PC-3 (cell line): ENCODE results near the gene REPS2. TPM values are rescaled to one million over a fixed set of nuclear protein-coding genes. Genes with fewer than 3 reads are reported as not detected.
A peak's percentile ranks its signal among the peaks of the same experiment; 100 is the strongest.

Source experiments
- ATAC-seq: fragments of 200-7000 bp; cut with Tn5 transposase; 2 replicates; pipeline ENCODE4 v1.9.1; 2020; ENCODE audit warnings: mild to moderate bottlenecking, moderate library complexity
- BruUV-seq: library from RNA; stranded (reverse); fragments of 400-500 nt; replicated peaks from 2 replicates; lab custom pipeline; 2021; lab: Mats Ljungman, UMichigan
- CTCF ChIA-PET: fragments of 300-600 bp; sonication (Branson Sonifier 250); formaldehyde crosslinking; loops from one replicate; lab custom pipeline; 2022; ENCODE audit warnings: antibody characterized with exemption; lab: Charles Lee
- POLR2A ChIA-PET: fragments of 300-600 bp; sonication (Branson Sonifier 250); formaldehyde crosslinking; loops from one replicate; lab custom pipeline; 2022; ENCODE audit warnings: antibody characterized with exemption; ENCODE audit not compliant: unreplicated experiment; lab: Charles Lee
- DNase-seq: peaks from one replicate; pipeline ENCODE4 v3.0.0-alpha.2; 2015
- H2AFZ ChIP-seq: fragments of 300-600 bp; sonication (generic); 2 replicates; pipeline ENCODE4 v1.6.0; 2016; ENCODE audit warnings: antibody characterized with exemption, low read length
- H3F3A ChIP-seq: fragments of 300-600 bp; sonication (generic); one replicate; pipeline ENCODE4 v1.6.0; 2017; ENCODE audit warnings: antibody characterized with exemption, low read length, control low read depth, mild to moderate bottlenecking; ENCODE audit not compliant: unreplicated experiment
- H3K27ac ChIP-seq: fragments of 300-600 bp; sonication (generic); 2 replicates; pipeline ENCODE4 v1.5.1; 2016; ENCODE audit warnings: mild to moderate bottlenecking, low read length
- H3K27me3 ChIP-seq: fragments of 300-600 bp; sonication (generic); 2 replicates; pipeline ENCODE4 v1.6.1; 2016; ENCODE audit warnings: low read length, mixed read lengths
- H3K36me3 ChIP-seq: fragments of 300-600 bp; sonication (generic); 2 replicates; pipeline ENCODE4 v1.6.1; 2016; ENCODE audit warnings: low read depth, mixed run types, low read length, mixed read lengths
- H3K4me1 ChIP-seq: fragments of 300-600 bp; sonication (generic); 2 replicates; pipeline ENCODE4 v1.5.1; 2016; ENCODE audit warnings: low read length; ENCODE audit not compliant: insufficient read depth
- H3K4me2 ChIP-seq: fragments of 300-600 bp; sonication (generic); 2 replicates; pipeline ENCODE4 v1.6.0; 2016; ENCODE audit warnings: low read length
- H3K4me3 ChIP-seq: fragments of 300-600 bp; sonication (generic); 2 replicates; pipeline ENCODE4 v1.5.1; 2016; ENCODE audit warnings: mild to moderate bottlenecking, low read length, mixed read lengths
- H3K79me2 ChIP-seq: fragments of 300-600 bp; sonication (generic); 2 replicates; pipeline ENCODE4 v1.6.1; 2017; ENCODE audit warnings: low read length, mixed read lengths
- H3K9ac ChIP-seq: fragments of 300-600 bp; sonication (generic); 2 replicates; pipeline ENCODE4 v1.6.0; 2016; ENCODE audit warnings: mild to moderate bottlenecking, low read length
- H3K9me2 ChIP-seq: fragments of 300-600 bp; sonication (generic); replicated peaks from 2 replicates; pipeline ENCODE4 v1.6.1; 2016; ENCODE audit warnings: mixed run types, low read length, mixed read lengths
- H3K9me3 ChIP-seq: fragments of 300-600 bp; sonication (generic); 2 replicates; pipeline ENCODE4 v1.6.1; 2016; ENCODE audit warnings: low read length, mixed read lengths
- H4K20me1 ChIP-seq: fragments of 300-600 bp; sonication (generic); 2 replicates; pipeline ENCODE4 v1.6.1; 2016; ENCODE audit warnings: low read length, mixed read lengths
- CTCF ChIP-seq: fragments of 300-600 bp; sonication (generic); conservative IDR thresholded peaks from 2 replicates; pipeline ENCODE4 v1.5.1; 2017; ENCODE audit warnings: antibody characterized with exemption, low read depth, mild to moderate bottlenecking, low read length
- EZH2 ChIP-seq: fragments of 300-600 bp; sonication (generic); IDR thresholded peaks from one replicate; pipeline ENCODE4 v1.6.1; 2017; ENCODE audit warnings: antibody characterized with exemption, mild to moderate bottlenecking, low read length; ENCODE audit not compliant: unreplicated experiment
- EZH2phosphoT487 ChIP-seq: fragments of 300-600 bp; sonication (generic); IDR thresholded peaks from 2 replicates; pipeline ENCODE4 v1.6.1; 2018; ENCODE audit warnings: mild to moderate bottlenecking, antibody characterized with exemption, low read length, borderline replicate concordance
- intact Hi-C: fragments of 100-400 bp; cut with micrococcal nuclease; formaldehyde crosslinking; loops from 2 replicates; pipeline ENCODE4 v1.9.0; 2023
- total RNA-seq: library from RNA; depleted of rRNA; stranded (reverse); fragments of >200 nt; gene quantifications from 2 replicates; pipeline ENCODE4 v1.2.3, GENCODE V29; 2014

Gene REPS2
- total RNA-seq, 1 experiment from 2014 or later: 6.3 TPM

GRCh38 chrX:17047224-17047623, 100.8 kb downstream of the REPS2 start:
- H3F3A ChIP-seq: no peaks in the 10 kb centered on the region
- no peaks in the 10 kb centered on the region for H3K9me2 ChIP-seq
- no peaks in the 10 kb centered on the region for H4K20me1 ChIP-seq
- TF ChIP-seq CTCF (no peak), EZH2phosphoT487 (no peak), EZH2 (no peak)
- no peaks in the 10 kb centered on the region for H3K4me1 ChIP-seq
- no TSS peak for BruUV-seq
- ChIA-PET CTCF (interaction anchor here (1.1 to 1.5 kb wide), 3 partner anchors 31 to 164 kb away, joined by 6 to 51 read pairs (median 7); no protein-coding TSS in a partner anchor), POLR2A (no interaction called here)
- no peak for DNase-seq
- no peak overlapping the region for H3K4me3 ChIP-seq
- H3K27ac ChIP-seq: no peak overlapping the region
- intact Hi-C loops: loop anchor here (2.0 kb wide), 1 partner anchor 220 kb away; no protein-coding TSS in a partner anchor
- no peaks in the 10 kb centered on the region for H3K9me3 ChIP-seq
- no peak overlapping the region for H2AFZ ChIP-seq
- no peak for ATAC-seq
- no peaks in the 10 kb centered on the region for H3K27me3 ChIP-seq
- no peaks in the 10 kb centered on the region for H3K36me3 ChIP-seq
- no peaks in the 10 kb centered on the region for H3K79me2 ChIP-seq
- no peak overlapping the region for H3K4me2 ChIP-seq
- no peak overlapping the region for H3K9ac ChIP-seq

- H2AFZ ChIP-seq: no peak overlapping the region
- no peaks in the 10 kb centered on the region for H3K9me2 ChIP-seq
- H3K9ac ChIP-seq: no peak overlapping the region
- no peaks in the 10 kb centered on the region for H3K79me2 ChIP-seq
- peak; percentile 46 for ATAC-seq
- H3F3A ChIP-seq: no peaks in the 10 kb centered on the region
- ChIA-PET CTCF (interaction anchor here (0.7 to 1.1 kb wide), 2 partner anchors 68 to 169 kb away, joined by 3 to 6 read pairs; no protein-coding TSS in a partner anchor), POLR2A (no interaction called here)
- BruUV-seq: no TSS peak
- H3K4me2 ChIP-seq: no peak overlapping the region
- H3K27ac ChIP-seq: no peak overlapping the region
- no peaks in the 10 kb centered on the region for H3K36me3 ChIP-seq
- no peaks in the 10 kb centered on the region for H3K27me3 ChIP-seq
- no peaks in the 10 kb centered on the region for H3K4me1 ChIP-seq
- no peak for DNase-seq
- TF ChIP-seq EZH2phosphoT487 (no peak), CTCF (no peak), EZH2 (no peak)
- no peak overlapping the region for H3K4me3 ChIP-seq
- no peaks in the 10 kb centered on the region for H4K20me1 ChIP-seq
- intact Hi-C loops: no loop called here
- H3K9me3 ChIP-seq: no peaks in the 10 kb centered on the region
These were observed 105.8 kb downstream of the REPS2 start for GRCh38 chrX:17052210-17052609.

GRCh38 chrX:17052793-17053192, 106.3 kb downstream of the REPS2 start:
- Histone ChIP-seq H3K4me3 (no peak overlapping the region), H3K79me2 (no peaks in the 10 kb centered on the region), H3K4me1 (no peaks in the 10 kb centered on the region), H3K9me2 (no peaks in the 10 kb centered on the region), H3K36me3 (no peaks in the 10 kb centered on the region), H3K9ac (no peak overlapping the region), H3K27me3 (no peaks in the 10 kb centered on the region), H2AFZ (no peak overlapping the region), H3K4me2 (no peak overlapping the region), H3K27ac (no peak overlapping the region), H4K20me1 (no peaks in the 10 kb centered on the region), H3F3A (no peaks in the 10 kb centered on the region), H3K9me3 (no peaks in the 10 kb centered on the region)
- BruUV-seq: no TSS peak
- intact Hi-C loops: no loop called here
- CTCF ChIA-PET: interaction anchor here (1.1 kb wide), 1 partner anchor 170 kb away, joined by 6 read pairs; no protein-coding TSS in a partner anchor
- no peak for ATAC-seq
- POLR2A ChIA-PET: no interaction called here
- TF ChIP-seq EZH2: no peak
- TF ChIP-seq EZH2phosphoT487: no peak
- no peak for TF ChIP-seq CTCF
- DNase-seq: no peak
